ENCODE measurements around the gene PLCB4.

DNA sequence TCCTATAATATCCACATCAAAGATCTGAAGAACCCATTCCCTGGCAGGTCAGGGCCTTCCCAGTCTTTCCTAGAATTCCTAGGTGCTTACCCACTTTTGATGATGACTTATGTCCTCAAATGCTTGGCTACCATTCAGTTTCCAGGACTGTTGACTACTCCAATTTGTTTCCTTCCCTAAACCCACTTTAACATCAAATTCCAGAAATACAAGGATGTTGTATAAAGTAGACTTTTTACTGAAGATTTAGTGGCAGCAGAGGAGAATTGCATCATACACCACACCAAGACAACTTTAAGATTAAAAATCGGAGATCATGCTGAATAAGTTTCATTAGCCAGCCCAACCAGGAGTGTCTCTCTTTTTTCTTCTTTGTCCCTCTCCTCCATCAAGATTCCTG, 242.2 kb downstream of the PLCB4 start:
- no peak for TF ChIP-seq ZNF37A (tag by site-specific recombination; IDR thresholded peaks at IDR 0.05)
- no peak for TF ChIP-seq YY1 (tag by site-specific recombination; IDR thresholded peaks at IDR 0.05)
- TF ChIP-seq, protein P1, sequence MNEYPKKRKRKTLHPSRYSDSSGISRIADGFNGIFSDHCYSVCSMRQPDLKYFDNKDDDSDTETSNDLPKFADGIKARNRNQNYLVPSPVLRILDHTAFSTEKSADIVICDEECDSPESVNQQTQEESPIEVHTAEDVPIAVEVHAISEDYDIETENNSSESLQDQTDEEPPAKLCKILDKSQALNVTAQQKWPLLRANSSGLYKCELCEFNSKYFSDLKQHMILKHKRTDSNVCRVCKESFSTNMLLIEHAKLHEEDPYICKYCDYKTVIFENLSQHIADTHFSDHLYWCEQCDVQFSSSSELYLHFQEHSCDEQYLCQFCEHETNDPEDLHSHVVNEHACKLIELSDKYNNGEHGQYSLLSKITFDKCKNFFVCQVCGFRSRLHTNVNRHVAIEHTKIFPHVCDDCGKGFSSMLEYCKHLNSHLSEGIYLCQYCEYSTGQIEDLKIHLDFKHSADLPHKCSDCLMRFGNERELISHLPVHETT (tag by site-specific recombination; IDR thresholded peaks at IDR 0.05) = no peak
- TF ChIP-seq, protein P2, sequence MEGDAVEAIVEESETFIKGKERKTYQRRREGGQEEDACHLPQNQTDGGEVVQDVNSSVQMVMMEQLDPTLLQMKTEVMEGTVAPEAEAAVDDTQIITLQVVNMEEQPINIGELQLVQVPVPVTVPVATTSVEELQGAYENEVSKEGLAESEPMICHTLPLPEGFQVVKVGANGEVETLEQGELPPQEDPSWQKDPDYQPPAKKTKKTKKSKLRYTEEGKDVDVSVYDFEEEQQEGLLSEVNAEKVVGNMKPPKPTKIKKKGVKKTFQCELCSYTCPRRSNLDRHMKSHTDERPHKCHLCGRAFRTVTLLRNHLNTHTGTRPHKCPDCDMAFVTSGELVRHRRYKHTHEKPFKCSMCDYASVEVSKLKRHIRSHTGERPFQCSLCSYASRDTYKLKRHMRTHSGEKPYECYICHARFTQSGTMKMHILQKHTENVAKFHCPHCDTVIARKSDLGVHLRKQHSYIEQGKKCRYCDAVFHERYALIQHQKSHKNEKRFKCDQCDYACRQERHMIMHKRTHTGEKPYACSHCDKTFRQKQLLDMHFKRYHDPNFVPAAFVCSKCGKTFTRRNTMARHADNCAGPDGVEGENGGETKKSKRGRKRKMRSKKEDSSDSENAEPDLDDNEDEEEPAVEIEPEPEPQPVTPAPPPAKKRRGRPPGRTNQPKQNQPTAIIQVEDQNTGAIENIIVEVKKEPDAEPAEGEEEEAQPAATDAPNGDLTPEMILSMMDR (tag by site-specific recombination; IDR thresholded peaks at IDR 0.05) = no peak
- TF ChIP-seq ZNF792 (tag by site-specific recombination; IDR thresholded peaks at IDR 0.05) = no peak
- TF ChIP-seq ZNF416 (tag by site-specific recombination; IDR thresholded peaks at IDR 0.05) = no peak
- TF ChIP-seq SETDB1 (IDR thresholded peaks at IDR 0.05; ENCODE audit: insufficient read length, low read length) = no peak
- TF ChIP-seq ZNF660 (tag by site-specific recombination; IDR thresholded peaks at IDR 0.05) = no peak
- TF ChIP-seq RBAK (tag by site-specific recombination; IDR thresholded peaks at IDR 0.05) = no peak
- no peak for TF ChIP-seq ZNF274 (IDR thresholded peaks at IDR 0.05; ENCODE audit: low read length)
- TF ChIP-seq ZNF274 (tag by site-specific recombination; IDR thresholded peaks at IDR 0.05; ENCODE audit: borderline replicate concordance) = no peak
- no peak for TF ChIP-seq ZIC2 (tag by site-specific recombination; IDR thresholded peaks at IDR 0.05)
- TF ChIP-seq, protein P3, sequence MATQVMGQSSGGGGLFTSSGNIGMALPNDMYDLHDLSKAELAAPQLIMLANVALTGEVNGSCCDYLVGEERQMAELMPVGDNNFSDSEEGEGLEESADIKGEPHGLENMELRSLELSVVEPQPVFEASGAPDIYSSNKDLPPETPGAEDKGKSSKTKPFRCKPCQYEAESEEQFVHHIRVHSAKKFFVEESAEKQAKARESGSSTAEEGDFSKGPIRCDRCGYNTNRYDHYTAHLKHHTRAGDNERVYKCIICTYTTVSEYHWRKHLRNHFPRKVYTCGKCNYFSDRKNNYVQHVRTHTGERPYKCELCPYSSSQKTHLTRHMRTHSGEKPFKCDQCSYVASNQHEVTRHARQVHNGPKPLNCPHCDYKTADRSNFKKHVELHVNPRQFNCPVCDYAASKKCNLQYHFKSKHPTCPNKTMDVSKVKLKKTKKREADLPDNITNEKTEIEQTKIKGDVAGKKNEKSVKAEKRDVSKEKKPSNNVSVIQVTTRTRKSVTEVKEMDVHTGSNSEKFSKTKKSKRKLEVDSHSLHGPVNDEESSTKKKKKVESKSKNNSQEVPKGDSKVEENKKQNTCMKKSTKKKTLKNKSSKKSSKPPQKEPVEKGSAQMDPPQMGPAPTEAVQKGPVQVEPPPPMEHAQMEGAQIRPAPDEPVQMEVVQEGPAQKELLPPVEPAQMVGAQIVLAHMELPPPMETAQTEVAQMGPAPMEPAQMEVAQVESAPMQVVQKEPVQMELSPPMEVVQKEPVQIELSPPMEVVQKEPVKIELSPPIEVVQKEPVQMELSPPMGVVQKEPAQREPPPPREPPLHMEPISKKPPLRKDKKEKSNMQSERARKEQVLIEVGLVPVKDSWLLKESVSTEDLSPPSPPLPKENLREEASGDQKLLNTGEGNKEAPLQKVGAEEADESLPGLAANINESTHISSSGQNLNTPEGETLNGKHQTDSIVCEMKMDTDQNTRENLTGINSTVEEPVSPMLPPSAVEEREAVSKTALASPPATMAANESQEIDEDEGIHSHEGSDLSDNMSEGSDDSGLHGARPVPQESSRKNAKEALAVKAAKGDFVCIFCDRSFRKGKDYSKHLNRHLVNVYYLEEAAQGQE (tag by site-specific recombination; IDR thresholded peaks at IDR 0.05) = no peak
- no peak for TF ChIP-seq ZNF473 (tag by site-specific recombination; IDR thresholded peaks at IDR 0.05)

Data from HEK293 (cell line).